ENCODE data around the gene KPNA6.

The KPNA6 gene

GRCh38 chr1:32104127-32104526 is 3.7 kb upstream of the KPNA6 start:
- H3K4me2 ChIP-seq (ENCODE audit: insufficient read depth, low read length): no peak overlapping the region

GRCh38 chr1:32105338-32105737 is 2.5 kb upstream of the KPNA6 start:
- no peak overlapping the region for H3K9ac ChIP-seq (ENCODE audit: low read depth, low read length)
- H3K4me2 ChIP-seq (ENCODE audit: insufficient read depth, low read length): no peak overlapping the region
- peaks cover 15% of the 10 kb centered on the region for H4K20me1 ChIP-seq (ENCODE audit: insufficient read depth, low read length)
- H3K9me3 ChIP-seq (ENCODE audit: insufficient read depth, low read length, severe bottlenecking): no peaks in the 10 kb centered on the region
- H3K36me3 ChIP-seq (ENCODE audit: insufficient read depth, low read length): peaks cover 33% of the 10 kb centered on the region
- H3K79me2 ChIP-seq (ENCODE audit: insufficient read depth, low read length): peaks cover 25% of the 10 kb centered on the region
- ATAC-seq (ENCODE audit: insufficient read depth, low read depth) (no peak), DNase-seq (no peak)
- no peak overlapping the region for H2AFZ ChIP-seq (ENCODE audit: low read depth, low read length)
- H3K4me3 ChIP-seq (ENCODE audit: low read depth in 1 of 2, low read length in 2 of 2): no peak overlapping the region
- no peak overlapping the region for H3K27ac ChIP-seq (ENCODE audit: low read length)
- TF ChIP-seq CTCF (IDR thresholded peaks at IDR 0.05; ENCODE audit: borderline replicate concordance, extremely low read depth, low read length, poor library complexity, severe bottlenecking): no peak
- no peak for TF ChIP-seq EZH2 (IDR thresholded peaks at IDR 0.05; ENCODE audit: borderline replicate concordance, low read depth, low read length, severe bottlenecking)
- no peaks in the 10 kb centered on the region for H3K27me3 ChIP-seq (ENCODE audit: insufficient read depth, low read length, poor library complexity)
- H3K4me1 ChIP-seq (ENCODE audit: insufficient read depth, low read length): peaks cover 24% of the 10 kb centered on the region

More at GRCh38 chr1:32104127-32104526, 3.7 kb upstream of the KPNA6 start:
- H3K27ac ChIP-seq (ENCODE audit: low read length): no peak overlapping the region
- no peak overlapping the region for H2AFZ ChIP-seq (ENCODE audit: low read depth, low read length)
- no peak overlapping the region for H3K9ac ChIP-seq (ENCODE audit: low read depth, low read length)
- H3K4me3 ChIP-seq (ENCODE audit: low read depth in 1 of 2, low read length in 2 of 2): no peak overlapping the region
- H3K9me3 ChIP-seq (ENCODE audit: insufficient read depth, low read length, severe bottlenecking): no peaks in the 10 kb centered on the region
- H4K20me1 ChIP-seq (ENCODE audit: insufficient read depth, low read length): peaks cover 12% of the 10 kb centered on the region; the same call in 1 of the 2 replicates
- DNase-seq (no peak), ATAC-seq (ENCODE audit: insufficient read depth, low read depth) (no peak)
- H3K4me1 ChIP-seq (ENCODE audit: insufficient read depth, low read length): peaks cover 12% of the 10 kb centered on the region
- H3K27me3 ChIP-seq (ENCODE audit: insufficient read depth, low read length, poor library complexity): no peaks in the 10 kb centered on the region
- H3K36me3 ChIP-seq (ENCODE audit: insufficient read depth, low read length): peaks cover 40% of the 10 kb centered on the region
- H3K79me2 ChIP-seq (ENCODE audit: insufficient read depth, low read length): peaks cover 13% of the 10 kb centered on the region
- TF ChIP-seq EZH2 (IDR thresholded peaks at IDR 0.05; ENCODE audit: borderline replicate concordance, low read depth, low read length, severe bottlenecking) (no peak), CTCF (IDR thresholded peaks at IDR 0.05; ENCODE audit: borderline replicate concordance, extremely low read depth, low read length, poor library complexity, severe bottlenecking) (no peak)

GRCh38 chr1:32106663-32107275 is 1.1 kb upstream of the KPNA6 start:
- no peak overlapping the region for H3K27ac ChIP-seq (ENCODE audit: low read length)
- H3K4me3 ChIP-seq (ENCODE audit: low read depth in 1 of 2, low read length in 2 of 2): peak overlapping the region in 1 of 2 experiments; percentile 90; a peak in 2 of 4 replicates
- H3K4me1 ChIP-seq (ENCODE audit: insufficient read depth, low read length): peaks cover 34% of the 10 kb centered on the region
- H3K36me3 ChIP-seq (ENCODE audit: insufficient read depth, low read length): peaks cover 27% of the 10 kb centered on the region
- DNase-seq (no peak), ATAC-seq (ENCODE audit: insufficient read depth, low read depth) (no peak)
- no peaks in the 10 kb centered on the region for H3K9me3 ChIP-seq (ENCODE audit: insufficient read depth, low read length, severe bottlenecking)
- TF ChIP-seq EZH2 (IDR thresholded peaks at IDR 0.05; ENCODE audit: borderline replicate concordance, low read depth, low read length, severe bottlenecking) (no peak), CTCF (IDR thresholded peaks at IDR 0.05; ENCODE audit: borderline replicate concordance, extremely low read depth, low read length, poor library complexity, severe bottlenecking) (no peak)
- H4K20me1 ChIP-seq (ENCODE audit: insufficient read depth, low read length): peaks cover 23% of the 10 kb centered on the region
- H3K4me2 ChIP-seq (ENCODE audit: insufficient read depth, low read length): peak overlapping the region; percentile 71
- peaks cover 39% of the 10 kb centered on the region for H3K79me2 ChIP-seq (ENCODE audit: insufficient read depth, low read length)
- no peaks in the 10 kb centered on the region for H3K27me3 ChIP-seq (ENCODE audit: insufficient read depth, low read length, poor library complexity)
- peak overlapping the region; percentile 89 for H3K9ac ChIP-seq (ENCODE audit: low read depth, low read length)
- H2AFZ ChIP-seq (ENCODE audit: low read depth, low read length): peak overlapping the region; percentile 86
